ENCODE results near the gene PRSS38.

Gene PRSS38

DNA sequence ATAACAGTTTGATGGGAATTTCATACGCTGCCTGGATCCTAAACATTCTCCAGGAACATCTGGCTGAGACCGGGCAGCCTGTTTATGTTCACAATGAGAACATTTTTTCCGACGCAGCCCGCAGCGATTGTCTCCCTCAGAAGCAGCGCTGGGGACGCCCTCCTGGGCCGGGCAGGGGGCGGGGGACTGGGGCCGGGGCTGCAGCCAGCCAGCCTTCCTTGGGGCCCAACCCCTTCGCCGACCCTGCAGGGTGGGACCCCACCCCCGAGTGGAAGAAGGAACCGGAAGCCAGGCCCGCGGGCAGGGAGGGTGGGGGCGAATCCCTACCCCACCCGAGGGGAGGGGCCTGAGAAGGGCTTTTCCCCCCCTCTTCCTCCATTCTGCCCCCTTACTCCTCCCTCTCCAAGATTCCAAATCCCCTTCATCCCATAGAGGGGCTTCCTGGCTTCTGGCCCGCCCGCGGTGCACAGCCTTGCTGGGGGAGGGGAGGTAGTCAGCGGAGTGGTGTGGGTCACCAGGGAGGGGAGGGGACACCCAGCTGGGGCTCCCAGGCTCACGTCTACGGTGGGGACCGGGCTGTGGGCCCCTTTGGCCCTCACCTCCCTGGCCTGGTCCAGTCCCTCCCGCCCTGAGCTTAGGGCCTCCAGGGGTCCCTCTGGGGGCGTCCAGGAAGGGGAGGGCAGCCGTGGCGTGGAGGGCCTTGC is 71.7 kb downstream of the PRSS38 start:
- peak; percentile 32 for DNase-seq

GRCh38 chr1:227887697-227888403 is 72.4 kb downstream of the PRSS38 start:
- peak; percentile 27 for DNase-seq

DNA sequence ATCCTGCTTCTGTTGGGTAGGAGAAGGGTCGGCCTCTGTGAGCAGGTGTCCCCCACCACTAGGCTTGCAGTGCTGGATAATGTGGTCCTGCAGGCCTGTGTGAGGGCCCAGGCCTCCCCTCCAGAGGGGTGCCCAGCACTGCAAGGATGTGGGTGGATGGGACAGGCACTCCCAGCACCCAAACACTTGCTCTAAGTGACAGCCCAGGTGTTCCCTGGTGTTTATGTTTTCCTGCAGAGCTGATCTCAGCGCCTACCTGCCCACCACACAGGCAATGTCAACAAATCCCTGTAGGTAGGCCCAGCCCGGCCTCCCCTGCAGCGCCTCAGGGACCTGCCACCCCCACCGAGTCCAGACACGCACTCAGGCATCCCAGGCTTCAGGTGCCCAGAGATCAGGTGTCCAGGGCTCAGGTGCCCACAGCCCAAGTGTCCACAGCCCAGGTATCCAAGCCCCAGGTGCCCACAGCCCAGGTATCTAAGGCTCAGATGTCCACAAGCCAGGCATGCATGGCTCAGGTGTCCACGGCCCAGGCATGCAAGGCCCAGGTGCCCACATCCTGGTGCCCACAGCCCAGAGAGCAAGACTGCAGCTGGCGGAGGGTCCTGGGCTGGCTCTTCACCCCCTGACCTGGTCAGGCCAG is 73.0 kb downstream of the PRSS38 start:
- peak; percentile 10 for DNase-seq

GRCh38 chr1:227889047-227889862 is 73.8 kb downstream of the PRSS38 start:
- peak; percentile 9 for DNase-seq

DNA sequence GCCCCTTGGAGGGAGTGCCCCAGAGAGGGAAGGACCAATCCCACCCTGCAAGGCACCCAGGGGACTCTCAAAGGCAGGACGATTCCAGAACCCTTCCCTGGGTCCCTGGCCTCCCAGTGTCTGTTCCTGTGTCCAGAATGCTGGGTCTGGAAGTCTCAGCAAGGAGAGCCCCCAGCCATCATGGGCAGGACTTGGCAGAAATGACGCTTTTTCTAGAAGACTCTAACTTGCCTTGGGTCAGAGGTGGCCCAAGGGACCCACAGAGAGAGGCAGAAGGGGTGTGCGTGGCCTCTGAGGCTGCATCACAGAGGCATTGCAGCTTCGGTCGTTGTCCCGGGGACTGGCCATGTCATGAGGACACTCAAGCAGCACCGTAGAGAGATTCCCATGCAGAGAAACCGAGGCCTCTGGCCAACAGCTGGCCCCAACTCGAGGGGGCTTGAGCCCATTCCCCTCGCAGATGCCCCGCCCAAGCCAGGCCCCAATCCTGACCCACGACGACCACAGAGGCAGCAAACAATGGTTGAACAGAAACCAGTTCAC is 74.5 kb downstream of the PRSS38 start:
- no peak for DNase-seq

- no peak for DNase-seq
Observed at GRCh38 chr1:227890451-227891222, 75.2 kb downstream of the PRSS38 start.

DNA sequence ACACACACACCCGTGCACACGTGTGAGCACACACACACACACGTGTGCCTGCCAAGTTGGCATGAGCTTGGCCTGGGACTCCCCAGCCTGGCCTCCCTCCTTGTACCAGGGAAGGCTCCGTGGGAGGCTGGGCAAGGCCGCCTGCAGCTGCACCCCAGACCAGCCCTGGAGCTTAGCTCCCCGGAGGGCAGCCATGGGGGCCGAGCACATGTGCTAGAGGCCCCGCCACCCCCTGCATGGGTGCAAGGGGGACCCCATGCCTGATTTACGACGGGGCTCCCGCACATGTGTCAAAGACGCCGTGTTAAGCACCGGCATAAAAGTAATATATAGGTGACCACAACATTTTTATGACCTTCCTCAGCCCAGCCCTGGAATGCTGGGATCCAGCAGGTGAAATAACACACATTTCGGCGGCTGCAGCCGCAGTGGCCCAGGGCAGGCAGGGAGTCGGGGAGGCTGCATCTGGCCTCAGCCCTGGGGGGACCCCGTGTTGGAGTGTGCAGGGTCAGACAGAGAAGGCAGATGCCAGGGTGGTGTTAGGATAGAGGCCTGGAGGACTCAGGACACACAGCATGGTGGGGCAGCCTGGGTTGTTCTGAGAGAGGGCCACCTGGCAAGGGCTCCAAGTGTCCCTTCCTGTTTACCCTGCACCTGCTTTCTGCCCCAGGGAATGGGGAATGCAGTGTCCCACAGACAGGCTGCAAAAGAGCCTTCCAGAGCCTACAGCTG is 75.9 kb downstream of the PRSS38 start:
- DNase-seq: peak; percentile 8

- DNase-seq: no peak
Observed at GRCh38 chr1:227891955-227892488, 76.5 kb downstream of the PRSS38 start.

DNA sequence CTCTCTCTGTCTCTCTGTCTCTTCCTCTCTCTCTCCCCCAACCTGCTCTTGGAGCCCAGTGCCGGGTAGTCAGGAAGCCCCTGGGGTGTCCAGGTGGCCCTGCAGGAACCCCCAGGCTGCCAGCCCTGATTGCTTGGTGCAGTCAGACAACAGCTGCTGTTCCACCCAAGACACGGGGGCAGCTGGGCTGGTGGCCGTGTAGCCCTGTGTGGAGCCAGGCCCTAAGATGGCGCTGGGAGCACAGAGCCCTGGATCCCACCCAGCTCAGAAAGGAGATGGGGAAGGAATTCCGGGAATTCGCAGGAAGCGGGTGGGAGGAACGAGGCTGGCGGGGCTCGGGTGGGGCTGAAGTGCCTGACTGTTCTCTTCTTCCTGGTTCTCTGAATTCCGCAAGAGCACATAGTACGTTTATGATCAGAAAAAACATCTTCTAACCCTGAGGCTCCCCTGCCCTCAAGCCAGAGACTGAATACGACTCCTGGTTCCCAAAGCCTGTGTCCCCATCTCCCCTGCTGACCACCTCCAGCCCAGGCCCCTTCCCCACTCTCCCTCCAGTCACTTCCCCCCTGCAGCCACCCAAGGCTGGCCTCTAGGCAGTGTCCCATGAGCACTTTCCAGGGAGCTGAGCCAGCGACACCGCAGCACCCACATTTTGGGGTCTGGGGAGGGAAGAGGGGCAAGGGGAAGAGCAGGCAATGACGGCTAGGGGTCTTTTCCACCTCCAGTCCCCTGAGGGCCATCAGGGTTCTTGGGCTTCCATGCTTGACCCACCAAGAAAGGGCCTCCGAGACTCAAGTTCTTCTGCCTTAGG is 77.2 kb downstream of the PRSS38 start:
- DNase-seq: peak; percentile 4

- DNase-seq: peak; percentile 7
Observed at GRCh38 chr1:227893300-227893948, 77.9 kb downstream of the PRSS38 start.

DNA sequence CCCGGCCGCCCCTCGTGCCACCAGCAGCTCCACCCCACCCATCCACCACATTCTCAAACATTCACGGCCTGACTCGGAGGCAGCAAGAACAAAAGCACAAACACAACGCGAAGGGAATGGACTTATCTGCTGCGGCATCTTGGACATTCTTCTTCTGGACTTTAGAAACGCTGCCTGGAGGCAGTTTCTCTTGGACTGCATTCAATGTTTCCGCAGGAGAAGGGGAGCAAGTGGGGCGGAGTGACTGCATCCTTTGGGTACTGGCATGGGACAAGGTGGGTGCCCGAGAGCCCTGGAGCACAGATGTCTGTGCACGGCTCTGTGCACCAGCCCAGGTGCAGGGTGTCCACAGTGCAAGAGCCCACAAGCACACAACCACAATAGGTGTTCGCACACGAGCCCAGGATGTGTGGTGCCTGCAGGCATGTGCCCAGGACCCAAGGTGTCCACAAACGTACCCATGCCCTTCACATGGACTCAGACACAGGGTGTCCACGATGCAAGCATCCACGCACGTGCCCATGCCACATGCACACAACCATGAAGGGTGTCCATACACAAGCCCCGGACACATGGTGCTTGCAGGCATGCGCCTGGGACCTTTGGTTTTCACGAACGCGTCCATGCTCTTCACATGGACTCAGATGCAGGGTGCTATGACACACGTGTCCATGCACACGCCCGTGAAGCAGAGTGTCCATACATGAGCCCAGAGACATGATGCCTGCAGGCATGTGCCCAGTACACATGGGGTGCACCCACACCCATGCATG is 78.7 kb downstream of the PRSS38 start:
- no peak for DNase-seq

- DNase-seq: peak; percentile 8
Observed at GRCh38 chr1:227894831-227895451, 79.5 kb downstream of the PRSS38 start.
